HG03432 (cell line): ENCODE data around the gene TERT.

Experiments
- ATAC-seq: cut with Tn5 transposase; IDR thresholded peaks from one replicate; pipeline ENCODE4 v1.9.1; 2021; ENCODE audit warnings: mild to moderate bottlenecking, moderate library complexity; ENCODE audit not compliant: unreplicated experiment

TERT gene

DNA sequence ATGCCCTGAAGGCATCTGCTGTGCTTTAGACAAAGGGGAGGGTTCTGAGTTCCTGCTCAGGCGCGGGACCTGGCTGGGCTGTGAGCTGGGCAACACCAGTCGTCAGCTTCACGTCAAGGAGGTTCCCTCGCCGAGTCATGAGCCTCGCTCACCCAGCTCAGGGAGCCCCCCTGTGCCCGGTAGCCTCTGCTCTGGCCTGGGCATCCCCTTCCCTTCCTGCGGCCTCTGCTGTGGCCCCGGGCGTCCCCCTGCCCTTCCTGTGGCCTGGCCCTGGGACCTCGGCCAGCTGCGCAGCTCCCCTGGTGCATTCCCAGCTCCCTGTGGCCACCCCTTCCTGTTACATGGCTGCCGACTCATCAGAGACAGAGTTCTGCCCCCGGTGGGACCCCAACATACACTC is 29.8 kb downstream of the TERT start:
- no peak for ATAC-seq

DNA sequence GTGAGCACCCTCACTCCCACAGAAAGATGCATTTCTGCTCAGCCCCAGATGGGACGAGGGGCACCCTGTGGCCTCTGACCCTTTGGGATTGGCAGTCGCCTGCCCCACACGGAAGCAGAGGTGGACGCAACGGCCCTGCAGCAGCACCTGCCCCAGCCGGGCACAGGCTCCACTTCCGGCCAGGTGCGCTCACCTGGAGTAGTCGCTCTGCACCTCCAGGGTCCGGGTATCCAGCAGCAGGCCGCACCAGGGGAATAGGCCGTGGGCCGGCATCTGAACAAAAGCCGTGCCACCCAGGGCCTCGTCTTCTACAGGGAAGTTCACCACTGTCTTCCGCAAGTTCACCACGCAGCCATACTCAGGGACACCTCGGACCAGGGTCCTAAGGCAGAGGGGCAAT is 30.7 kb downstream of the TERT start:
- no peak for ATAC-seq

DNA sequence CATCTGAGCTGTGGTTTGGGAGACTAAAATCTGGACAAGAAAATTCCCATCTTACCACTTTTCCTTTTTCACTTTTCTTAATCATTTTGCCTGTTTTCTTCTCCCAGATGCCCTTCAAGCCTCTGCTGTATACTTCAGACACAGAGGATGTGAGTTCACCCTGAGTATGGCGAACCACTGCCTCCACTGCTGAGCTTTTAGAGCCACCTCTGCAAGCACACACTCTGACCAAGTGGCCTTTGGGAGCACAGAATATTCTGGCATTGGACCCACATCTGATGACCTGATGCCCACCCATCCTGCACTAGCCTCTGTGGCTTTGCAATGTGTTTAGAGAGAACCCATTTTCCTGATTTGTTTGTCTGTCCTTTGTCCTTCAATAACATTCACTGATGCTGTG is 32.5 kb downstream of the TERT start:
- no peak for ATAC-seq

DNA sequence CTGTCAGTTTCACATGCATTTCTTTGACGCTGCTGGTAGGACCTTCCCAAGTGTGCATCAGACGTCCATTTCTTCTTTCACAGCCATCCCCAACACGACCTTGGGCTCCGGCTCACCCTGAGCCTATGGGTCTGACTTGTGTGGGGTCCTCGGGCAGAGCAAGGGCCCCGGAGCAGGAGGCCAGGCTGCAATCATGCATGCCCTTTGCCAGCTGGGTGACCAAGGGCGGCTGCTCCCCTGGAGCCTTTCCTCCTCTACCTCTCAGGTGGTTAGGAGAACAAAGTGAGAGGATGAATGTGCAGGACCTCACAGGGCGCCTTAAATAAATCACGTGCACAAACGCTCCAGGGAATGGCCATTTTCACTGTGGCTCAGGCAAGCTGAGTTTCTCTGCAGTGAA is 33.2 kb downstream of the TERT start:
- ATAC-seq = no peak

DNA sequence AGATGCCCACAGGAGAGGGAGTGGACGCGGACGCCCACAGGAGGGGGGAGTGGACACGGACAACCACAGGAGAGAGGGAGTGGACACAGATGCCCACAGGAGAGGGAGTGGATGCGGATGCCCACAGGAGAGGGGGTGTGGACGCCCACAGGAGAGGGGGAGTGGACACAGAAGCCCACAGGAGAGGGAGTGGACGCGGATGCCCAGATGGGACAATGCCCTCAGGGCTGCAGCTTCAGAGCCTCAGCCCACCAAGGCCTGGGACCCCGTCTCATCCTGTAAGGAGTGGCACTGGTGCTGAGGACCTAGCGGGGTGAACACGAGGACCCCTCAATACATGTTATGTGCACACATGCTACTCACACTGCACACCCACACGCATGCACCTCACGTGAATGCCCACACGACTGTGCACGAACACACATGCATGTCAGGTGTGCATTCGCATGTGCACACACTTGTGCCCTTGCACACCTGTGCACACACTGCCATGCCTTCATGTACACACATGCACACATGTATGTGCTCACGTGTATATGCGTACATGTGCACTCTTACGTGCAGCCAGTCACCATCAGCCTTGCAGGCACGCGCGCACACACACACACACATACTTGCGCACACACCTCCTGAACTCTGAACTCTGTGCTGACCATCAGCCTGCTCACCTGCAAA is 34.9 kb downstream of the TERT start:
- ATAC-seq = no peak

DNA sequence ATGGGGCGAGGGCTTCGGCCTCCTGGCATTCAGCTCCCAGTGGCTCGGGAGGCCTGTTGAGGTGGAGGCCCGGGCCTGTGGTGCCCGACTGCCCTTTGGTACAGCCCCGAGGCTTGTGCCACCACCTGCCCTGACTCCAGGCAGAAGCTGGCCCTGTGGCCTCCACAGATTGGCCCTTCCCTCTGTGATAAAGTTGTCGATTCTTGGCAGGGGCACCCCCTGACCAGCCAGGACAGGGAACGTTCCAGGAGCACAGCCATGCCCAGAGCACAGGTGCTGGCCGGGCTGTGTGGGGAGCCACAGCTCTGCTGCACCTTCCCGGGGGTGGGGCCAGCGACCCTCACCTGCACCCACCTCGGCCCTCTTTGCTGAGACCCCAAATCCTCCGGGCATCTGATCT is 37.0 kb downstream of the TERT start:
- no peak for ATAC-seq

DNA sequence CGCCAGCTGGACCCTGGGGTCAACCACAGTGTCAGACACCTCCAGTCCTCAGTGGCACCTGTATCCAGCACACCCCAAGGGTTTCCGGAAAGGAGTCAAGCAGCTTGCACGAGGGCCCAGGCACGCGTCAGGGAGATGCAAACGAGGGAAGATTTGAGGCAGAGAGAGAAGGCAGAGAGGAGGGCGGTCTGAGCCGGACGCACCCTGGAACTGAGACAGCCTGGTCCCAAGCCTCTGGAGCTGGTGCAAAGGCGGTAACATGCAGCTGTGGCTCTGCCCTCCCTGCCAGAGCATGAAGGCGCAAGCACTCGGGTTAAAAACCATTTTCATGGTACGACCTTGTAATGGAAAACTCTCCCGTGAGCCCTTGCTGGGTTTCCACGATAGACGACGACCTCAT is 37.5 kb downstream of the TERT start:
- ATAC-seq = no peak

DNA sequence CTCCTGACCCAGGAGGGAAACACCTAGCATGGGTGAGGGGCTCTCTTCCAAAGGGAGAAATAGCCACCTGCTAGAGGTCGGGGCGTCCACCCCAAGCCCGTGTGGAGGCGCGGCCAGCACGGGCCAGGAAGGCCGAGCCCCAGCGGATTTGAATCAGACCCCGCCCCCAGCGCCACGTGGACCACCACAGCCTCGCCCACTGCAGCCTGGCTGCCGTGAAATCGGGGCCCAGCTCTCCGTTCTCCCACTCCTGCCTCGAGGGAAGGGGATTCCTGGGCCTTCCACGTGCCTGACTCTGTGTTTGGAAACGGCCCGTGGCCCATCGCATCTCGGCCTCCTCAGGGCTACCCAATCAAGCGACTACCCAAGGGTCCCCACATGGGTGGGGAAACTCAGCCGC is 38.1 kb downstream of the TERT start:
- no peak for ATAC-seq

DNA sequence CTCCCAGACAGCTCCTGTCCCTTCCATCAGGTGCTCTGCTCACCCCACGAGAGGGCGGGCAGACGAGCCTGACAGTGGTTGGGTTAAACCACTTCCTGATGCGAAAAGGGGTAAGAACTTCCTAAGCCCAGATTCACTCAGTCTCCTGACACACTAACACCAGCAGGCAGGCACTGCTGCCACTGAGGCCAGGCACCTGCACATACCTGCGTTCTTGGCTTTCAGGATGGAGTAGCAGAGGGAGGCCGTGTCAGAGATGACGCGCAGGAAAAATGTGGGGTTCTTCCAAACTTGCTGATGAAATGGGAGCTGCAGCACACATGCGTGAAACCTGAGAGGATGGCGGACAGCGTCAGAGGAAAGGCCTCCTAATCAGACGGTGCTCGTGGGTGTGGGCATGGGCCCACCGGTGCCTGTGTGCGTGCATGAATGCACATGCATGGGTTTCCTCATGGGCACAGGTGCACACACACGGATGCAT is 39.7 kb downstream of the TERT start:
- ATAC-seq = no peak

DNA sequence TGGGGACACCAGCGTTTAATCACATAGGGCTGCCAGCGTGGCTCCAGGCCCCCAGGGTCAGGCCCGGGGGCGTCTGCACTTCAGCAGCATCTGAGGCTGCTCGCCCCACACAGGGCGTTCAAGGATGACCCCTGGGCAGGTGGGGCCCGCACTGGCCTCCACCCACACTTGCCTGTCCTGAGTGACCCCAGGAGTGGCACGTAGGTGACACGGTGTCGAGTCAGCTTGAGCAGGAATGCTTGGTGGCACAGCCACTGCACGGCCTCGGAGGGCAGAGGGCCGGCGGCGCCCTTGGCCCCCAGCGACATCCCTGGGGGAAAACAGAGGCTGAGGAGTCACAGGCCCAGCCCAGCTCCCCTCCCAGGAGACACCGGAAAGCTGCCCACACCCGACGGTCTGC is 40.7 kb downstream of the TERT start:
- ATAC-seq = no peak

DNA sequence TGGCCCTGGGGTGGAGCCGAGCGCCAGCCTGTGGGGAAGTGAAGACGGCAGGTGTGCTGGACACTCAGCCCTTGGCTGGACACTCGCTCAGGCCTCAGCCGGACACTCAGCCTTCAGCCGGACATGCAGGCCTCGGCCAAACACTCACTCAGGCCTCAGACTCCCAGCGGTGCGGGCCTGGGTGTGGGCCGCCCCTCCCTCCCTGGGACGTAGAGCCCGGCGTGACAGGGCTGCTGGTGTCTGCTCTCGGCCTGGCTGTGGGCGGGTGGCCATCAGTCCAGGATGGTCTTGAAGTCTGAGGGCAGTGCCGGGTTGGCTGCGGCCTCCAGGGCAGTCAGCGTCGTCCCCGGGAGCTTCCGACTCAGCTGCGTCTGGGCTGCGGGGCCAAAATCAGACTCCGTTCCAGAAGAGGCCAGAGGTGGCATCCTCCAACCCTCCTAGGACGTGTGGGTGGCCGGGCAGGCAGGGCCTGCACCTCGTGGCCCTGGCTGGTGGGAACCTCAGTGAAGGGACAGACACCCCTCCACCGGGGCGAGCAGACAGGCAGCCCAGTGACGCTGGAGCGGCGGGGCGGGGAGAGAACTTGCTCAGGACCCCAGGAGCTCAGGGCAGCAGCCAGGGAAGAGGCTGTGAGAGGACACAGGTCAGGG is 41.3 kb downstream of the TERT start:
- ATAC-seq = no peak

DNA sequence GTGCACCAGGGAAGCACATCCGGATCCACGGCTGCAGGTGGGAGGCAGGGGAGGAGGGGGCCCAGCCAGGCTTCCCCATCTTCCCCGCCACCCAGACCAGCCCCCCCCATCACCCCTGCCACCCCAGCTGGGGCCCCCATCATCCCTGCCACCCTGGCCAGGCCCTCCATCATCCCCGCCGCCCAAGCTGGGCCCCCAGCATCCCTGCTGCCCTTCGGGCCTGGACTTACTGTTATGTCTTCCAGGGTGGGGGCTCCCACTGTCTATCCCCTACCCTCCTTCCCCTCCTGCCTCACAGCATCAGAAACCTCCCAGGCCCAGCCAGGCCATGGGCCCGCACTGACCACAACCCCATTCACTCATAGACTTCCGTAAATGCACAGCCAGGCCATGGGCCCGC is 42.2 kb downstream of the TERT start:
- ATAC-seq = no peak

DNA sequence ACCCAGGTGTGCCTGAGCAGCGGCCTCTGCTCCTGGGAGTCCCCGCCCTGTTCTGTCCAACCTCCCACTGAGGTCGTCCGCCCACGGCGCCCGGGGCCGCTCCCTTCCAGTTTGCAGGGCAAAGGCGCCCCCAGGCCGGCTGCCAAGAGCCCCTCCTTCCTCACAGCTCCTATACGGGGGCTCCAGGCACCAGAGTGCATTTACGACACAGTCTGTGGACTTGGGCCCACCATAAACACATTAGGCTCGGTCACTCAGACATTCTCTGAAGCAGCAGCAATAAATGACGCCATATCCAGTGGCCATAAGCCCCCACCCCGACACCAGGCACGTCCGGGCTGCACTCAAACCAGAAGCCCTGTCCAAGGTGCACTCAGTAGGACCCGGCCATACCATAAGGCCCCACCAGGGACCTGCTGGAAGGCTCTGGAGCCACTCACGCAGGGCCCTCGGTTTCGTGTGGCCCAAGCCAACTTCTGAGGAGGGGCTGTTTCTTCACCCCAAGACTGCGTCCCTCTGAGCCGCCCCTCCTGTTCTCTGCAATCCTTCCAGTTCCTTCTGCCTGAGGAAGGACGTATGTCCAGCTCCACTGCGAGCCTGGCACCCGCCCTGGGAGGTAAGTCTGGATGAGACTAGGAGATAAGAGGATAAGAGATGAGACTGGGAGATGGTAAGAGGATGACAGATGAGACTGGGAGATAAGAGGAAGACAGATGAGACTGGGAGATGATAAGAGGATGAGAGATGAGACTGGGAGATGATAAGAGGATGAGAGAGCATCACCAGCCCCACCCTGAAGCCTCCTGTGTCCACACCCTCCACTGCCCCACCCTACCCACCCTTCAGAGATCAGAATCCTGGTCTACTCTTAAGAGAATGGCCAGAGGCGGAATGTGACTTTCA is 42.9 kb downstream of the TERT start:
- ATAC-seq = no peak

DNA sequence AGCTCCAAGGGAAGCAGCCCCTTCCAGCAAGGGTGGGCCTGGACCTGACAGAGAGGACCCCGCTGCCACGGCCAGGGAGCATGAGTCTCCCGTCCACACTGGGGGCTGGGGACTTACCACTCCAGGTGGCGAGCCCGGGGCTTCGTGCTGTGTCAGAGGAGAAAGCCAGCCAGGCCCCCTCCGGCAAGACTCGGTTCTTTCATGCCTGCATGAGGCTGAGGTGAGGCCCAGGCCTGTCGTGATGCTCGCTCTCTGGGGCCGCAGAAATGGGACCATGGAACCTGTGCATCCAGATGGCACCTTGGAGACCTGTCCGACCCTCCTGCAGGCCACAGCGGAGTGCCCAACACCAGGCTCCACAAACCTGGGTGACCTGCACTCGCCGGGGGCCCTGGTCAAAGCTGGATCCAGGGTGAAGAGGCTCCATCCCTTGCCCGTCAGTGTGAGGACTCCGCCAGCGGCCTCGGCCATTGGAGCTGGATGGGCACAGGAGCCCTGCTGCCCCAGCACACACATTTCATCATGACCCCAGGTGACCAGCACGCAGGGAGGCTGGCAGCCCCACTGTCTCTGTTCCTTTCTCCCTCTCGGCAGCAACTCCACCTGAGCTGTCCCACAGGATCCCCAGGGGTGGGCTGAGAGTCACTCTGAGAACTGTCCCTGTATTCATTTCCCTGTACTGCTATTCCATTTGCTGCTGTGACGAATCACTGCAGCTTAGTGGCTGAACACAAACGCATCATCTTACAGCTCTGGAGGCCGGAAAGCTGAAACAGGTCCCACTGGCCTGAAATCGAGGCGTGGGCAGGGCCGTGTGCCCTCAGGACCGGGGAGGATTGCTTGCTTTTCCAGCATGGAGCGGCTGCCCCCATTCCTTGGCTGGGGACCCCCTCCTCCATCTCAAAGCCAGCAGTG is 45.2 kb downstream of the TERT start:
- no peak for ATAC-seq

DNA sequence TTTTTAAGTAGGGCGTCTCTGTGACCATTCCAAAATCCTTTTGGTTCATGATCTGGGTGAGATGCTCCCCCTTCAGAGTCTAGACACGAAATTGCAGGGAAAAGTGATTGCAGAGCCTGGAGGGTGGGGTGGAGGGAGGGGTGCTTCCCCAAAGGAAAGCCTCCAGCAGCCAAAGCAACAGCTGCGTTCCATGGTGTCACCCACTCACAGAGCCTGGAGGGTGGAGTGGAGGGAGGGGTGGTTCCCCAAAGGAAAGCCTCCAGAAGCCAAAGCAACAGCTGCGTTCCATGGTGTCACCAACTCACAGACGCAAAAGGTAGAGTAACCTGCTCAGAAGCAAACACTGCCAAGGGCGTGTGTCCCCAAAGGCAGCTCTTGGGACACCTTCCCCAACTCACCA is 47.1 kb downstream of the TERT start:
- ATAC-seq = no peak

DNA sequence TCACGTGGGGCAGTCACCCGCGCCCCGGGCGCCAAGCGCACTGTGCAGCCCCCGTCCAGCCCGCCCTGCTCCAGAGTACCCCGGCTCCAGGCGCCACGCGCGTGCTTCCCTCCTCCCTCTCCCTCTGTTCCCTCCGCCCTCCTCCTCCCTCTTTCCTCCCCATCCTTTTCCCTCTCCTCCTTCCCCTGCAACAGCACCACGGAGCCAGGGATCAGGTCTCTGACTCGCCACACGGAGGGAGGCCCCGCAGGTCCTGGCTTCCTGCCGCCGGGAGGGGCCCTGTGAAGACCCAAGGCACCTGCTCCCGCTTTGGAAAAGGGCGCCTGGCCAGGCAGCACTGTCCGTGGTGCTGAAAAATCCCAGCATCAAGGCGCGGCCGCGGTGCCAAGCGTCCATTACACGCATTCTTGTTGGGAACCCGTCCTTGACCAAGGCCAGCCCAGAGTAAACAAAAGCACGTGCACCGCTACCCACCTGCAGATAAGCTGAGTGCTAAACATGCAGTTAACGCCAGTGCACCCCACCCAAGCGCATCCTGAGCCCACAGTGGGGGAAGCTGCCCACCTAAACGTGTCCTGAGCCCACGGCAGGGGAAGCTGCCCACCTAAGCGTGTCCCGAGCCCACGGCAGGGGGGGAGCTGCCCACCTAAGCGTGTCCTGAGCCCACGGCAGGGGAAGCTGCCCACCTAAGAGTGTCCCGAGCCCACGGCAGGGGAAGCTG is 48.0 kb downstream of the TERT start:
- no peak for ATAC-seq

DNA sequence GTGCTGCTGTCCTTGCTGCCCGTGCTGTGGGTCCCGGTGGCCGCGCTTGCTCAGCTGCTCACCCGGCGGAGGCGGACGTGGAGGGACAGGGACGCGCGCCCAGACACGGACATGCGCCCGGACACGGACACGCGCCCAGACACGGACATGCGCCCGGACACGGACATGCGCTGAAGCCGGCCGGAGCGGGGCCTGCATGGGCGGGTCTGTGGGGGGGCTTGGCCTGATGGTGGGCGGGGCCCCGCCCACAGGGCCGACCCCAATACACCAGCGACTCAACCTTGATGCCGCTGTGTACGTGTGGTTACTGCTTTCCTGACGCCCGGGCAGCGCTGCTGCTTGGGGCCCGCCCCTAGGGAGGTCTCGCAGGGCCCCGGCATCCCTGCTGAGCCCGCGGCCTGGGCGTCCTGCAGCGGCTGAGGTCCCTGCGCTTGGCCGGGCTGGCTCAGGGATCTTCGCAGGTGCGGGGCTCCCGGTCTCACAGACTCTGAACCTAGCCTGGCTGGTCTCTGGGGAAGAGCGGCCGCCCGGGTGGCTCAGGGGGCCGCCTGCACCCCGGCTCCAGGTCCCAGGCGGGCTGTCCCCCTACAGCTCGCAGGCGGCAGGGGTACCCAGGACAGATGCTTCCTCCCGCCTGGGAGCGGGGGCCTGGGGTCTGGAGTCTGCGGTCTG is 48.8 kb downstream of the TERT start:
- ATAC-seq = no peak

DNA sequence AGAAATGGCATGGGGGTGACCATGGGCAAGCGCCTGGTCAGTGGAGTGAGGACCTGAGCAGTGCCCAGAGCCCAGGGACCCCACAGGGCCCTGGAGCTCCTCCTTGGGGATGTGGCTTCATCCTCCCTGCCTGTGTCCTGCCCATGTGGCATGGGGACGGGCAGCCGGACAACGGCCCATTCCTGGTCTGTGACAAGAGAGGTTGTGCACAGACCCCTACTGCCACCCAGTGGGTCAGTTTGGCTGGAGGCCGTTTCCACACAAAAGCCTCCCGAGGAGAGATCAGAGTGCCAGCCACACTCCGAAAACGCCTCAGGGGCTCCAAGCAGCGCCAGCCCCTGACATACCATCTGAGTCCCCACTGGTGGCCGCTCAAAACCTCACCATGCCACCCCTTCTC is 49.9 kb downstream of the TERT start:
- no peak for ATAC-seq

DNA sequence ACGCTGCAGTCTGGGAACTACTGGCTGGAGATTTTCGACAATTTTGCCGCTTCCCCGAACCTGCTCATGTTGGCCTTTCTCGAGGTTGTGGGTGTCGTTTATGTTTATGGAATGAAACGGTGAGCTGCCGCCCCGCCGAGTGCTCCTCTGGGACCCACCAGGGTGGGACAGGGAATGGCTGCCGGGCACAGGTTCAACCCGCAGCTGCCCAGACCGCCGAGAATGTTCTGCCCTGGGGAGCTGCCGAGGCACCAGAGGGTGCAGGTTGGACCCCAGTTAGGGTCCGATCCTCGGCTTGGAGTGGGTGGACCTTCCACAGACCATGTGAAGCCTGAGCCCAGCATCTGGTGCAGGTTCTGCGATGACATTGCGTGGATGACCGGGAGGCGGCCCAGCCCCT is 50.6 kb downstream of the TERT start:
- ATAC-seq = no peak
